Lower leg skin (tissue), 4 donors: ENCODE measurements around the gene PDSS2. TPM values are rescaled to one million over a fixed set of nuclear protein-coding genes. Genes with fewer than 3 reads are reported as not detected.

ENCODE experiments used
- DNase-seq, 2 donors: peaks; one replicate each; pipeline ENCODE4 v3.0.0-alpha.2; 2019; ENCODE audit warnings: low spot score in 2 of 2
- H3K4me3 ChIP-seq: fragments of 200-600 bp; sonication (generic); 2 replicates; pipeline ENCODE4 v1.5.1; 2017; ENCODE audit warnings: mild to moderate bottlenecking, low read depth; ENCODE audit not compliant: poor library complexity, severe bottlenecking
- POLR2A ChIP-seq, 2 donors: fragments of 450-650 bp; IDR thresholded peaks; one replicate each; pipeline ENCODE4 v1.6.1; 2016 to 2017; ENCODE audit warnings: antibody characterized with exemption in 2 of 2, mild to moderate bottlenecking in 1 of 2, moderate library complexity in 1 of 2
- WGBS, 2 donors: methylation state at CpG; one replicate each; pipeline ENCODE4 v1.1.5; 2018; 5-methylcytosine and 5-hydroxymethylcytosine counted together
- intact Hi-C: fragments of 100-400 bp; cut with DNase I; formaldehyde crosslinking; loops from one replicate; pipeline ENCODE4 v1.15.0; 2023; ENCODE audit warnings: low total_unique reads
- total RNA-seq, 4 donors: library from RNA; depleted of rRNA; stranded (reverse); fragments of >200 nt; gene quantifications; one replicate each; pipeline ENCODE4 v1.1.0, GENCODE V29; 2016
- TF ChIP-seq, protein P1 (sequence below), 3 donors: fragments of 450-650 bp; IDR thresholded peaks; one replicate each; pipeline ENCODE4 v1.5.1; 2016; ENCODE audit warnings: antibody characterized with exemption in 3 of 3, mild to moderate bottlenecking in 3 of 3, moderate library complexity in 2 of 3

Gene PDSS2
- total RNA-seq, 4 donors from 2014 or later: 6.9 to 14.8 (median 11.4) TPM

DNA sequence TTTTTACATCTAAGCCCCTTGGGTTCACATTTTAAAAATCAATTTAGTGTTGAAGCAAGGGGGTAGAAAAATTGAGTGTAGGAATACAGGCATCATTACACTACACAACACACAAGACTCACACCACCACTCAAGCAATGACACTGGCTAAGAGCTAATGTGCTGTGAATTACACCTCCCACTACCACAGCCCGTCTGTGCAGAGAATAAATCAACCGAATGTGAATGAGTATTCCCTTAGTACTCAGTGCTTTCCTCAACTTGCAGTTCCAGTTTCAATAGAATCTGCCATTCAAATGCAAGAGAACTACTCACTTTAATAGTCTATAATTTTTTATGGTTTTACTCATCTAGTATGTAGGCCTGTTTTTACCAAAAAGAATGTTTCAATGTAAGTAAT, 114.4 kb downstream of the PDSS2 start:
- WGBS, 2 donors: 89% methylated on average over 2 of the region's 2 CpGs
- intact Hi-C loops: no loop called here
- no peak overlapping the region for H3K4me3 ChIP-seq
- TF ChIP-seq, protein P1, sequence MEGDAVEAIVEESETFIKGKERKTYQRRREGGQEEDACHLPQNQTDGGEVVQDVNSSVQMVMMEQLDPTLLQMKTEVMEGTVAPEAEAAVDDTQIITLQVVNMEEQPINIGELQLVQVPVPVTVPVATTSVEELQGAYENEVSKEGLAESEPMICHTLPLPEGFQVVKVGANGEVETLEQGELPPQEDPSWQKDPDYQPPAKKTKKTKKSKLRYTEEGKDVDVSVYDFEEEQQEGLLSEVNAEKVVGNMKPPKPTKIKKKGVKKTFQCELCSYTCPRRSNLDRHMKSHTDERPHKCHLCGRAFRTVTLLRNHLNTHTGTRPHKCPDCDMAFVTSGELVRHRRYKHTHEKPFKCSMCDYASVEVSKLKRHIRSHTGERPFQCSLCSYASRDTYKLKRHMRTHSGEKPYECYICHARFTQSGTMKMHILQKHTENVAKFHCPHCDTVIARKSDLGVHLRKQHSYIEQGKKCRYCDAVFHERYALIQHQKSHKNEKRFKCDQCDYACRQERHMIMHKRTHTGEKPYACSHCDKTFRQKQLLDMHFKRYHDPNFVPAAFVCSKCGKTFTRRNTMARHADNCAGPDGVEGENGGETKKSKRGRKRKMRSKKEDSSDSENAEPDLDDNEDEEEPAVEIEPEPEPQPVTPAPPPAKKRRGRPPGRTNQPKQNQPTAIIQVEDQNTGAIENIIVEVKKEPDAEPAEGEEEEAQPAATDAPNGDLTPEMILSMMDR (IDR thresholded peaks at IDR 0.05): no peak
- no peak for TF ChIP-seq POLR2A (IDR thresholded peaks at IDR 0.05)
- DNase-seq: no peak

DNA sequence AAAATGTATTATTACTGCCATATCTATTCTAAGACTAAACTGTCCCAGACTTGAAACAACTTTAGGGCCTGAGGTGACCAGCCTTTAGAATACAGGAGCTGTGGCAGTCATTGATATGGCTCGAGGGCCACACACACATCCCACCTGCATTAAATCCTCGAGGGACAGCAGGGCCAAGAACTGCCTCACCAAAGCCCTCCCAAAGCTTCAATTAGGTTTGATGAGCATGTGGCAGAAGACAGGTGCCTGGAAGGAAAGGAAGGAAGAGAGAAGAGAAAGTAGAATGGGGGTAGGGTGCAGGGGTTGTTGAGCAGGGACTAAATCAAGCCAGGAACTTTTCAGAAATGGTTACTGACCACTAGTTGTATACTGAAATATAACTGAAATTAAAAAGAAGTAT, 115.0 kb downstream of the PDSS2 start:
- TF ChIP-seq, protein P1 (IDR thresholded peaks at IDR 0.05): no peak
- TF ChIP-seq POLR2A (IDR thresholded peaks at IDR 0.05): no peak
- no peak for DNase-seq
- intact Hi-C loops: no loop called here
- WGBS, 2 donors: 56 to 76% methylated on average over 2 of the region's 2 CpGs
- no peak overlapping the region for H3K4me3 ChIP-seq

DNA sequence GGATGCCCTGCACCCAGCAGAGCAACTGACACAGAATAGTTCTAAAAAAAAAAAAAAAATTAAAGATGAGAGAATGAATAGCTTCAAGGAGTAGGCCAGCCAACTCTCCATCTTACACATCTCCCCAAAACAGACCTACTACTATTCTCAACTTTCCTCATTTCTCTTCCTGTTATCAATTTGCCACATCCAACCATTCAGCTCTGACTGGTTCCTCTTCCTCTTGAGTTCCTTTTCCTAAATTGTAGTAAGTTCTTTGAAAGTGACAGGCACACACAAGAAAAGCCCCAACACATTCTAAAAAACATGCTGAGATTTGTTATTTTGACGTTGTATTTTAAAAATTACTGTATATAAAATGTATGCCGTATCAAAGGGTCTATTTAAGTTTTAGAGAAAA, 117.2 kb downstream of the PDSS2 start:
- no peak for TF ChIP-seq POLR2A (IDR thresholded peaks at IDR 0.05)
- H3K4me3 ChIP-seq: no peak overlapping the region
- DNase-seq: no peak
- intact Hi-C loops: no loop called here
- WGBS, 2 donors: 89 to 92% methylated on average over 2 of the region's 2 CpGs

DNA sequence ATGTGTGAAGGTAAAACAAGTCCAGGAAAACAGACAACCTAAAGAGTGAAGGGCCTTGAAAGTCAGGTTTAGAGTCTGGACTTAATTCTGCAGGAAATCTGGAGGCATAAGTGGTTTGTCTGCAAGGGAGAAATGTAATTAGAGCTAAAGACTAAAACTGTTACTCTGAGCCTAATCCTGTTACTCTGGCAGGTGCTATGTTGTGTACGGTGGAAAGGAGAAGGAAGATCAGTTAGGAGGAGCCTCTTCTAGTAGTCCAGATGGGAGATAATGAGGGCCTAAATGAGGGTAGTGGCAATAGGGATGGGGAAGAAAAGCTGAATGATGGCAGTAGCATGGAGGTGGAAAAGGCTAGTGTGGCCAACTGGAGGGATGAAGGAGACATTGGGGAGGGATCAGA, 118.5 kb downstream of the PDSS2 start:
- 79 to 94% methylated on average over 1 of the region's 1 CpG for WGBS, 2 donors
- no peak overlapping the region for H3K4me3 ChIP-seq
- no peak for DNase-seq
- TF ChIP-seq, protein P1 (IDR thresholded peaks at IDR 0.05): no peak
- TF ChIP-seq POLR2A (IDR thresholded peaks at IDR 0.05): no peak
- intact Hi-C loops: no loop called here

DNA sequence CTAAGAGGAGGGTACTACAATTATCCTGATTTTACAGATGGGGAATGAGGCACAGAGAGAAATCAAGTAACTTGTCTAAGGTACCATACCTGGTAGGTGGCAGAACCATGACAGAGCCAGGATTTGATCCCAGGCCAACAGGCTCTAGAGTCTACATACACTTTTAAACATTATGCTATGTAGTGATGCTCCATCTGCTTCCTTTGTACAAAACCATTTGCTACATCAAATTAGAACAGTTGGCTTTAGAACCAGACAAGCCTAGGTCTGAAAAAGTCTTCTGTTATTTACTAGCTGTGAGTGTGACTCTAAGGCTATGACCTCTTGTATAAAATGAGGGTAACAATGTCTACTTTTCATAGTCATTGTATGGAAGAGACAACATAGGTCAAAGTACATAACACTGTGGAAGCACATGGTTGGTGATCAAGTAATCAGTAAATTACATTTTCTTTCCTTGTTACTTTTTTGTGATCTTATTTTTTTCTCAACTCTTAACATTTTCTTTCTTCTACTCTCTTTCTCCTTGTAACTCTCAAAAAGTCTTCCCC, 122.1 kb downstream of the PDSS2 start:
- no peak for DNase-seq
- TF ChIP-seq, protein P1 (IDR thresholded peaks at IDR 0.05): no peak
- no peak for TF ChIP-seq POLR2A (IDR thresholded peaks at IDR 0.05)
- intact Hi-C loops: no loop called here
- no peak overlapping the region for H3K4me3 ChIP-seq

DNA sequence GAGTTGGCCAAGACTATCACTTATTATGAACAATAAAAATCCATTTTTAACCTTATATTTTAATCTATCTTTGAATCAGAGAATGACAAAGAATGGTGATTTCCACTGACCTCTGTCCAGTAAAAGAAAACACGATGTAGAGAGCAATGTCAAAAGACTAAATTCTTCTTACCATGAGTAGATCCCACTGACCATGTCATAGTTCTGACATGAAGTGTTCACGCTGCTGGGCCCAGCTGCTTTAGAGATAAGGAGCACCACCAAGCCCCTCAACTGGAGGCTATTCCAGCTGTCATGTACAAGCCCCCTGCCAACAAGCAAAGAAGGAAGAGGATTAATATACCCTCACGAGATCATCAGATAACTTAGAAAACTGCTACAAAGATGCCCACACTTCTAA, 125.3 kb downstream of the PDSS2 start:
- TF ChIP-seq, protein P1 (IDR thresholded peaks at IDR 0.05): no peak
- no peak for TF ChIP-seq POLR2A (IDR thresholded peaks at IDR 0.05)
- WGBS, 2 donors: 98 to 99% methylated on average over 3 of the region's 3 CpGs
- DNase-seq: no peak
- intact Hi-C loops: no loop called here
- no peak overlapping the region for H3K4me3 ChIP-seq
